Colonic mucosa (tissue), 2 donors: ENCODE data around the gene SNX6. TPM values are rescaled to one million over a fixed set of nuclear protein-coding genes. Genes with fewer than 3 reads are reported as not detected.

ENCODE experiments used
- total RNA-seq, 2 donors: library from RNA; stranded (reverse); fragmentation: NEBNext Ultra II Directional in 1 of 2; extraction: Animal tissue kit (Norgen Biotek cat#: 25700) in 1 of 2; gene quantifications; one replicate each; pipeline ENCODE4 v1.2.1, GENCODE V29; 2021
- donor health status: DM: no; HTN: no; CAD: no.
- donor health status: DM: no; HTN: no; CAD: no.

Gene SNX6
- total RNA-seq, 2 donors from 2014 or later: 72.9 to 98.0 TPM

Other genes starting within 250 kb of the SNX6 start
- 10 to 100 TPM; 35.3 to 60.9 TPM for gene SPTSSA, start 167.9 kb downstream of the SNX6 start, total RNA-seq
- 10 to 100 TPM; 34.7 to 59.7 TPM for gene EAPP, start 90.4 kb downstream of the SNX6 start, total RNA-seq
- 10 to 100 TPM in 1 of 2 donors, 1 to 10 TPM in 1; 7.0 to 44.8 TPM for gene CFL2, start 84.4 kb upstream of the SNX6 start, total RNA-seq
- gene BAZ1A, start 245.2 kb upstream of the SNX6 start, total RNA-seq: 10 to 100 TPM; 24.9 to 30.6 TPM